ENCODE results near the gene ZNF3. TPM values are rescaled to one million over a fixed set of nuclear protein-coding genes. Genes with fewer than 3 reads are reported as not detected.

ZNF3 gene
- total and polyA plus RNA-seq, 9 of the 15 experiments (the other 6 are each of a cell fraction or from before 2014, with no cell fraction given) = 30.0 to 64.9 (median 51.5) TPM

DNA sequence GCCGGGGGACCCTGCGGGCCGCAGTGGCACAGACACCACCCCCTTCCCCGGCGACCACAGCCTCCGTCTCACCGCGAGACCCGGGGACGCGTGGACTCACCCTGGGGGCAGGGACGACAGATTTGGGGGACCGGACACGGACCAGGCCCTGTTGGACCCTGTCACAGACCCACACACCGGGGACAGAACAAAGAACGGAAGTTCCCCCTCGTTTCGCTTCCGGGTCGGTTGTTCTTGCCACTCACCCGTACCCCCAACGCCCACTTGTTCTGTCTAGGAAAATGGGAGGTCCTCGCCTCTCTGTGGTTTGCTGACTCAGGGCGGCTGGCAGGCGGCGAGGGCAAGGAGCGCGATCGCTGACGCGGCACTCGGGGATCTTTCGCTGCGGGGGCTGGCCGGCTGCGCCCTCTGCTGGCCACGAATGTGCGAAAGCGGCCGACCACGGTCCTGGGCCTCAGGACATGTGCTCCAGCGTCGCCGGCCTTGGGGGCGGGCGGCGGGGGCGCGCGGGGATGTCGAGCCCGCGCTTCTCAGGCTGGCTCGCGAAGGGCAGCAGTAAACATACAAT is at the start of gene ZNF3 (continued):
- TF ChIP-seq, protein P1, sequence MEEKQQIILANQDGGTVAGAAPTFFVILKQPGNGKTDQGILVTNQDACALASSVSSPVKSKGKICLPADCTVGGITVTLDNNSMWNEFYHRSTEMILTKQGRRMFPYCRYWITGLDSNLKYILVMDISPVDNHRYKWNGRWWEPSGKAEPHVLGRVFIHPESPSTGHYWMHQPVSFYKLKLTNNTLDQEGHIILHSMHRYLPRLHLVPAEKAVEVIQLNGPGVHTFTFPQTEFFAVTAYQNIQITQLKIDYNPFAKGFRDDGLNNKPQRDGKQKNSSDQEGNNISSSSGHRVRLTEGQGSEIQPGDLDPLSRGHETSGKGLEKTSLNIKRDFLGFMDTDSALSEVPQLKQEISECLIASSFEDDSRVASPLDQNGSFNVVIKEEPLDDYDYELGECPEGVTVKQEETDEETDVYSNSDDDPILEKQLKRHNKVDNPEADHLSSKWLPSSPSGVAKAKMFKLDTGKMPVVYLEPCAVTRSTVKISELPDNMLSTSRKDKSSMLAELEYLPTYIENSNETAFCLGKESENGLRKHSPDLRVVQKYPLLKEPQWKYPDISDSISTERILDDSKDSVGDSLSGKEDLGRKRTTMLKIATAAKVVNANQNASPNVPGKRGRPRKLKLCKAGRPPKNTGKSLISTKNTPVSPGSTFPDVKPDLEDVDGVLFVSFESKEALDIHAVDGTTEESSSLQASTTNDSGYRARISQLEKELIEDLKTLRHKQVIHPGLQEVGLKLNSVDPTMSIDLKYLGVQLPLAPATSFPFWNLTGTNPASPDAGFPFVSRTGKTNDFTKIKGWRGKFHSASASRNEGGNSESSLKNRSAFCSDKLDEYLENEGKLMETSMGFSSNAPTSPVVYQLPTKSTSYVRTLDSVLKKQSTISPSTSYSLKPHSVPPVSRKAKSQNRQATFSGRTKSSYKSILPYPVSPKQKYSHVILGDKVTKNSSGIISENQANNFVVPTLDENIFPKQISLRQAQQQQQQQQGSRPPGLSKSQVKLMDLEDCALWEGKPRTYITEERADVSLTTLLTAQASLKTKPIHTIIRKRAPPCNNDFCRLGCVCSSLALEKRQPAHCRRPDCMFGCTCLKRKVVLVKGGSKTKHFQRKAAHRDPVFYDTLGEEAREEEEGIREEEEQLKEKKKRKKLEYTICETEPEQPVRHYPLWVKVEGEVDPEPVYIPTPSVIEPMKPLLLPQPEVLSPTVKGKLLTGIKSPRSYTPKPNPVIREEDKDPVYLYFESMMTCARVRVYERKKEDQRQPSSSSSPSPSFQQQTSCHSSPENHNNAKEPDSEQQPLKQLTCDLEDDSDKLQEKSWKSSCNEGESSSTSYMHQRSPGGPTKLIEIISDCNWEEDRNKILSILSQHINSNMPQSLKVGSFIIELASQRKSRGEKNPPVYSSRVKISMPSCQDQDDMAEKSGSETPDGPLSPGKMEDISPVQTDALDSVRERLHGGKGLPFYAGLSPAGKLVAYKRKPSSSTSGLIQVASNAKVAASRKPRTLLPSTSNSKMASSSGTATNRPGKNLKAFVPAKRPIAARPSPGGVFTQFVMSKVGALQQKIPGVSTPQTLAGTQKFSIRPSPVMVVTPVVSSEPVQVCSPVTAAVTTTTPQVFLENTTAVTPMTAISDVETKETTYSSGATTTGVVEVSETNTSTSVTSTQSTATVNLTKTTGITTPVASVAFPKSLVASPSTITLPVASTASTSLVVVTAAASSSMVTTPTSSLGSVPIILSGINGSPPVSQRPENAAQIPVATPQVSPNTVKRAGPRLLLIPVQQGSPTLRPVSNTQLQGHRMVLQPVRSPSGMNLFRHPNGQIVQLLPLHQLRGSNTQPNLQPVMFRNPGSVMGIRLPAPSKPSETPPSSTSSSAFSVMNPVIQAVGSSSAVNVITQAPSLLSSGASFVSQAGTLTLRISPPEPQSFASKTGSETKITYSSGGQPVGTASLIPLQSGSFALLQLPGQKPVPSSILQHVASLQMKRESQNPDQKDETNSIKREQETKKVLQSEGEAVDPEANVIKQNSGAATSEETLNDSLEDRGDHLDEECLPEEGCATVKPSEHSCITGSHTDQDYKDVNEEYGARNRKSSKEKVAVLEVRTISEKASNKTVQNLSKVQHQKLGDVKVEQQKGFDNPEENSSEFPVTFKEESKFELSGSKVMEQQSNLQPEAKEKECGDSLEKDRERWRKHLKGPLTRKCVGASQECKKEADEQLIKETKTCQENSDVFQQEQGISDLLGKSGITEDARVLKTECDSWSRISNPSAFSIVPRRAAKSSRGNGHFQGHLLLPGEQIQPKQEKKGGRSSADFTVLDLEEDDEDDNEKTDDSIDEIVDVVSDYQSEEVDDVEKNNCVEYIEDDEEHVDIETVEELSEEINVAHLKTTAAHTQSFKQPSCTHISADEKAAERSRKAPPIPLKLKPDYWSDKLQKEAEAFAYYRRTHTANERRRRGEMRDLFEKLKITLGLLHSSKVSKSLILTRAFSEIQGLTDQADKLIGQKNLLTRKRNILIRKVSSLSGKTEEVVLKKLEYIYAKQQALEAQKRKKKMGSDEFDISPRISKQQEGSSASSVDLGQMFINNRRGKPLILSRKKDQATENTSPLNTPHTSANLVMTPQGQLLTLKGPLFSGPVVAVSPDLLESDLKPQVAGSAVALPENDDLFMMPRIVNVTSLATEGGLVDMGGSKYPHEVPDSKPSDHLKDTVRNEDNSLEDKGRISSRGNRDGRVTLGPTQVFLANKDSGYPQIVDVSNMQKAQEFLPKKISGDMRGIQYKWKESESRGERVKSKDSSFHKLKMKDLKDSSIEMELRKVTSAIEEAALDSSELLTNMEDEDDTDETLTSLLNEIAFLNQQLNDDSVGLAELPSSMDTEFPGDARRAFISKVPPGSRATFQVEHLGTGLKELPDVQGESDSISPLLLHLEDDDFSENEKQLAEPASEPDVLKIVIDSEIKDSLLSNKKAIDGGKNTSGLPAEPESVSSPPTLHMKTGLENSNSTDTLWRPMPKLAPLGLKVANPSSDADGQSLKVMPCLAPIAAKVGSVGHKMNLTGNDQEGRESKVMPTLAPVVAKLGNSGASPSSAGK (IDR thresholded peaks at IDR 0.05) = peak; percentile 98
- TF ChIP-seq HMGN3 (IDR thresholded peaks at IDR 0.05; ENCODE audit: borderline replicate concordance, extremely low read depth, insufficient read length, low read depth, low read length) = peak; percentile 99
- no peak for TF ChIP-seq NUFIP1 (IDR thresholded peaks at IDR 0.05; ENCODE audit: partially characterized antibody)
- 0 out of 2 replicates have a peak, but pooled peaks have one; percentile 51 for TF ChIP-seq GTF2F1 (IDR thresholded peaks at IDR 0.05; ENCODE audit: low read depth, low read length)
- TF ChIP-seq NFE2 (IDR thresholded peaks at IDR 0.05; ENCODE audit: low read depth) = peak; percentile 99
- TF ChIP-seq KLF13 (tag; IDR thresholded peaks at IDR 0.05; ENCODE audit: borderline replicate concordance, low read depth) = peak; percentile 83; the same call in 1 of the 2 replicates
- TF ChIP-seq MIER1 (IDR thresholded peaks at IDR 0.05; ENCODE audit: low read depth) = no peak
- TF ChIP-seq, protein P2, sequence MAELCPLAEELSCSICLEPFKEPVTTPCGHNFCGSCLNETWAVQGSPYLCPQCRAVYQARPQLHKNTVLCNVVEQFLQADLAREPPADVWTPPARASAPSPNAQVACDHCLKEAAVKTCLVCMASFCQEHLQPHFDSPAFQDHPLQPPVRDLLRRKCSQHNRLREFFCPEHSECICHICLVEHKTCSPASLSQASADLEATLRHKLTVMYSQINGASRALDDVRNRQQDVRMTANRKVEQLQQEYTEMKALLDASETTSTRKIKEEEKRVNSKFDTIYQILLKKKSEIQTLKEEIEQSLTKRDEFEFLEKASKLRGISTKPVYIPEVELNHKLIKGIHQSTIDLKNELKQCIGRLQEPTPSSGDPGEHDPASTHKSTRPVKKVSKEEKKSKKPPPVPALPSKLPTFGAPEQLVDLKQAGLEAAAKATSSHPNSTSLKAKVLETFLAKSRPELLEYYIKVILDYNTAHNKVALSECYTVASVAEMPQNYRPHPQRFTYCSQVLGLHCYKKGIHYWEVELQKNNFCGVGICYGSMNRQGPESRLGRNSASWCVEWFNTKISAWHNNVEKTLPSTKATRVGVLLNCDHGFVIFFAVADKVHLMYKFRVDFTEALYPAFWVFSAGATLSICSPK (IDR thresholded peaks at IDR 0.05; ENCODE audit: borderline replicate concordance) = no peak
- TF ChIP-seq DNMT1 (IDR thresholded peaks at IDR 0.05) = 0 out of 2 replicates have a peak, but pooled peaks have one; percentile 45
- peak; percentile 99 for TF ChIP-seq BACH1 (tag; IDR thresholded peaks at IDR 0.05)
- no peak for TF ChIP-seq ZNF408 (CRISPR knock-in tag; IDR thresholded peaks at IDR 0.05; ENCODE audit: low read depth)
- TF ChIP-seq HDGF (IDR thresholded peaks at IDR 0.05) = no peak
- TF ChIP-seq, protein P3, sequence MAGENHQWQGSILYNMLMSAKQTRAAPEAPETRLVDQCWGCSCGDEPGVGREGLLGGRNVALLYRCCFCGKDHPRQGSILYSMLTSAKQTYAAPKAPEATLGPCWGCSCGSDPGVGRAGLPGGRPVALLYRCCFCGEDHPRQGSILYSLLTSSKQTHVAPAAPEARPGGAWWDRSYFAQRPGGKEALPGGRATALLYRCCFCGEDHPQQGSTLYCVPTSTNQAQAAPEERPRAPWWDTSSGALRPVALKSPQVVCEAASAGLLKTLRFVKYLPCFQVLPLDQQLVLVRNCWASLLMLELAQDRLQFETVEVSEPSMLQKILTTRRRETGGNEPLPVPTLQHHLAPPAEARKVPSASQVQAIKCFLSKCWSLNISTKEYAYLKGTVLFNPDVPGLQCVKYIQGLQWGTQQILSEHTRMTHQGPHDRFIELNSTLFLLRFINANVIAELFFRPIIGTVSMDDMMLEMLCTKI (IDR thresholded peaks at IDR 0.05; ENCODE audit: partially characterized antibody) = no peak
- TF ChIP-seq BHLHE40 (IDR thresholded peaks at IDR 0.05; ENCODE audit: low read length) = peak; percentile 76
